ENCODE measurements around the gene HIPK2. TPM values are rescaled to one million over a fixed set of nuclear protein-coding genes. Genes with fewer than 3 reads are reported as not detected.

Gene HIPK2
- total and polyA plus RNA-seq, 10 of the 15 experiments (the other 5 are each of a cell fraction or from before 2014, with no cell fraction given) = 1.7 to 39.0 (median 9.4) TPM

DNA sequence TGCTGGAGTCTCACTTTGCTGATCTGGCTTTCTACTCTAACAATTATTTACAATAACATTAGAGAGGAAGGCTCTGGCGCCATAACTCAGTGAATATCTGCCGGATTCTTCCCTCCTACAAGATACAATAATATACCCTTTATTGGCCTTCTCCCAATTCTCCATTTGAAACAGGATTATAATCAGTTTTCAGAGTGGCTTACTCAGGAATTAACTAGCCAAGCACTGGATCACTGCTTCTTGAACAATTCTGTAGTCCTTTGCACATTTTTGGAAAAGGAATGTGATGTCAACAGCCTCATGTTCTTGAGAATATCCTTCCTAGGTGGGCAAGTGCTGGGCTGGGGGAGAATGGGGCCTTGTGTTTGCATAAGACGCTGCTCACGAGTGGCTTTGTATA is 125.9 kb downstream of the HIPK2 start:
- no peak for TF ChIP-seq SREBF1 (IDR thresholded peaks at IDR 0.05; ENCODE audit: low read length)
- no peak for TF ChIP-seq HDGF (IDR thresholded peaks at IDR 0.05)
- TF ChIP-seq MEF2B (IDR thresholded peaks at IDR 0.05; ENCODE audit: partially characterized antibody, poor library complexity, severe bottlenecking) = no peak
- no peak for TF ChIP-seq ZNF217 (IDR thresholded peaks at IDR 0.05)
- no peak for TF ChIP-seq TAF1 (IDR thresholded peaks at IDR 0.05; ENCODE audit: borderline replicate concordance, low read depth, low read length)
- TF ChIP-seq NFXL1 (IDR thresholded peaks at IDR 0.05; ENCODE audit: borderline replicate concordance) = no peak
- TF ChIP-seq ZSCAN29 (IDR thresholded peaks at IDR 0.05) = no peak
- TF ChIP-seq CTCF (IDR thresholded peaks at IDR 0.05 in 2 of 3, conservative IDR thresholded peaks at IDR 0.05 in 1 of 3; ENCODE audit: control insufficient read depth in 2 of 3, extremely low read depth in 1 of 3, insufficient read depth in 1 of 3, low read depth in 3 of 3, low read length in 3 of 3) = no peak
- no peak for TF ChIP-seq HDAC2 (IDR thresholded peaks at IDR 0.05)
- TF ChIP-seq LARP7 (IDR thresholded peaks at IDR 0.05) = no peak
- TF ChIP-seq, protein P1, sequence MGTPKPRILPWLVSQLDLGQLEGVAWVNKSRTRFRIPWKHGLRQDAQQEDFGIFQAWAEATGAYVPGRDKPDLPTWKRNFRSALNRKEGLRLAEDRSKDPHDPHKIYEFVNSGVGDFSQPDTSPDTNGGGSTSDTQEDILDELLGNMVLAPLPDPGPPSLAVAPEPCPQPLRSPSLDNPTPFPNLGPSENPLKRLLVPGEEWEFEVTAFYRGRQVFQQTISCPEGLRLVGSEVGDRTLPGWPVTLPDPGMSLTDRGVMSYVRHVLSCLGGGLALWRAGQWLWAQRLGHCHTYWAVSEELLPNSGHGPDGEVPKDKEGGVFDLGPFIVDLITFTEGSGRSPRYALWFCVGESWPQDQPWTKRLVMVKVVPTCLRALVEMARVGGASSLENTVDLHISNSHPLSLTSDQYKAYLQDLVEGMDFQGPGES (IDR thresholded peaks at IDR 0.05) = no peak
- no peak for TF ChIP-seq ZNF622 (IDR thresholded peaks at IDR 0.05)
- TF ChIP-seq IKZF2 (IDR thresholded peaks at IDR 0.05) = no peak
- no peak for TF ChIP-seq POLR2AphosphoS5 (IDR thresholded peaks at IDR 0.05; ENCODE audit: low read length)
- no peak for TF ChIP-seq POLR2A (IDR thresholded peaks at IDR 0.05; ENCODE audit: low read depth, low read length)
- TF ChIP-seq RB1 (IDR thresholded peaks at IDR 0.05; ENCODE audit: borderline replicate concordance) = no peak
- no peak for TF ChIP-seq MYB (IDR thresholded peaks at IDR 0.05; ENCODE audit: borderline replicate concordance, low read depth, low read length)
- TF ChIP-seq SP1 (IDR thresholded peaks at IDR 0.05; ENCODE audit: low read depth, low read length) = no peak
- Histone ChIP-seq H3K27me3 (replicated peaks in 1 of 2; ENCODE audit: control insufficient read depth in 2 of 2, insufficient read depth in 2 of 2, low read length in 1 of 2) (no peaks in the 10 kb centered on the region), H3K79me2 (ENCODE audit: control insufficient read depth, insufficient read depth, low read length) (no peaks in the 10 kb centered on the region; the same call in 1 of the 2 replicates), H3K4me3 (no peak overlapping the region), H2AFZ (ENCODE audit: control insufficient read depth, low read depth, low read length) (no peak overlapping the region), H3K4me1 (ENCODE audit: control insufficient read depth, insufficient read depth, low read length) (peaks cover 37% of the 10 kb centered on the region), H3K9me3 (replicated peaks; ENCODE audit: control insufficient read depth, insufficient read depth, low read length) (no peaks in the 10 kb centered on the region), H3K27ac (ENCODE audit: control insufficient read depth, insufficient read depth) (no peak overlapping the region), H4K20me1 (ENCODE audit: control insufficient read depth, insufficient read depth) (no peaks in the 10 kb centered on the region), H3K9ac (ENCODE audit: control insufficient read depth, insufficient read depth, low read length) (no peak overlapping the region), H3K36me3 (ENCODE audit: control insufficient read depth in 2 of 2, insufficient read depth in 2 of 2, low read length in 1 of 2) (no peaks in the 10 kb centered on the region; a peak in 1 of 4 replicates), H3K4me2 (ENCODE audit: control insufficient read depth, insufficient read depth) (no peak overlapping the region)
- intact Hi-C loops (cut with micrococcal nuclease; ENCODE audit: unreplicated experiment) = no loop called here
- ATAC-seq (no peak), DNase-seq (ENCODE audit: low read depth, low spot score) (no peak), FAIRE-seq (no peak)
- SMC1A ChIA-PET (ENCODE audit: uncharacterized antibody, unreplicated experiment) = interaction anchor here (0.7 to 1.7 kb wide), 7 partner anchors 10 to 345 kb away, joined by 3 to 10 read pairs (median 3); no protein-coding TSS in a partner anchor
- POLR2A ChIA-PET = interaction anchor here (1.2 to 1.5 kb wide), 2 partner anchors 22 kb away, joined by 6 to 8 read pairs; no protein-coding TSS in a partner anchor
- CTCF ChIA-PET = interaction anchor here (0.9 to 1.3 kb wide), 5 partner anchors 11 to 352 kb away, joined by 3 to 5 read pairs (median 4); no protein-coding TSS in a partner anchor
- in situ Hi-C loops (cut with MboI) = no loop called here
- BruUV-seq (replicated peaks) = no TSS peak
- 90% methylated on average over 4 of the region's 4 CpGs for WGBS (ENCODE audit: insufficient coverage, insufficient replicate concordance, low lambda C conversion rate, missing lambda C conversion rate)
- RAD21 ChIA-PET (ENCODE audit: unreplicated experiment) = interaction anchor here (1.1 to 2.5 kb wide), 2 partner anchors 21 to 179 kb away, joined by 4 to 19 read pairs; no protein-coding TSS in a partner anchor

Measured in GM12878 (cell line).